Measurements from ENCODE around the gene PAIP2B.

DNA sequence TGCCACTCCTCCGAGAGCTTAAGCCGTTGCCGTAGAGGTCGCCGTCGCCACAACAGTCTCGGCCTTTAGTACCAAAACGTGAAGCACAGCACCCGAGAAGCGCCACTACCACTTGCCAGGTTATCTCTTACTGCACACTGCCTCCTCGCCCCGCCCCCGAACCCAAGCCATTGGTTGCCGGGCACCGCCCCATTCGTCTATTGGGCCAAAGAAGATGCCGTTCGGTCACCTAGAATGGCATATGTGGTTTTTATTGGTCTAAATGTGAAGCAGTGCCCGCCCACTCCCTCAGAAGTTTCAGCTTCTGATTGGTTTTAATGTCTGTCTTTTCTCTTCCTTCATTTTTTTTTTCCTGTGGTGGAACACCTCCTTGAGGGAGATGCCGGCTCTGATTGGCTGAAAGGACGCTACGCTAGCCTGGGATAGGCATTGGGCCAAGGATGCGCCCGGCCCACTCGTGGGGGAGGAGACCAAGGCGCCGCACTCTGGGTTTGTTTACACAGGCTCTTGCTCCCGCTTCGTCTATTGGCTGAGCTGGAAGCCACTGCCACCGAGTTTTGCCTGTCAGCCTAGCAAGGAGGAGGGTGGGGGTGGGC, at the start of gene PAIP2B:
- TF ChIP-seq SIN3A (IDR thresholded peaks at IDR 0.05; ENCODE audit: borderline replicate concordance, low read depth, low read length) (no peak; the same call in 1 of the 2 replicates), EP300 (IDR thresholded peaks at IDR 0.05; ENCODE audit: borderline replicate concordance in 1 of 2, low read depth in 1 of 2, low read length in 1 of 2) (no peak), RAD21 (IDR thresholded peaks at IDR 0.05; ENCODE audit: low read length) (no peak; the same call in 1 of the 2 replicates), TCF12 (IDR thresholded peaks at IDR 0.05) (no peak)
- TF ChIP-seq, protein P1, sequence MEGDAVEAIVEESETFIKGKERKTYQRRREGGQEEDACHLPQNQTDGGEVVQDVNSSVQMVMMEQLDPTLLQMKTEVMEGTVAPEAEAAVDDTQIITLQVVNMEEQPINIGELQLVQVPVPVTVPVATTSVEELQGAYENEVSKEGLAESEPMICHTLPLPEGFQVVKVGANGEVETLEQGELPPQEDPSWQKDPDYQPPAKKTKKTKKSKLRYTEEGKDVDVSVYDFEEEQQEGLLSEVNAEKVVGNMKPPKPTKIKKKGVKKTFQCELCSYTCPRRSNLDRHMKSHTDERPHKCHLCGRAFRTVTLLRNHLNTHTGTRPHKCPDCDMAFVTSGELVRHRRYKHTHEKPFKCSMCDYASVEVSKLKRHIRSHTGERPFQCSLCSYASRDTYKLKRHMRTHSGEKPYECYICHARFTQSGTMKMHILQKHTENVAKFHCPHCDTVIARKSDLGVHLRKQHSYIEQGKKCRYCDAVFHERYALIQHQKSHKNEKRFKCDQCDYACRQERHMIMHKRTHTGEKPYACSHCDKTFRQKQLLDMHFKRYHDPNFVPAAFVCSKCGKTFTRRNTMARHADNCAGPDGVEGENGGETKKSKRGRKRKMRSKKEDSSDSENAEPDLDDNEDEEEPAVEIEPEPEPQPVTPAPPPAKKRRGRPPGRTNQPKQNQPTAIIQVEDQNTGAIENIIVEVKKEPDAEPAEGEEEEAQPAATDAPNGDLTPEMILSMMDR (IDR thresholded peaks at IDR 0.05) = no peak
- TF ChIP-seq, protein P2, sequence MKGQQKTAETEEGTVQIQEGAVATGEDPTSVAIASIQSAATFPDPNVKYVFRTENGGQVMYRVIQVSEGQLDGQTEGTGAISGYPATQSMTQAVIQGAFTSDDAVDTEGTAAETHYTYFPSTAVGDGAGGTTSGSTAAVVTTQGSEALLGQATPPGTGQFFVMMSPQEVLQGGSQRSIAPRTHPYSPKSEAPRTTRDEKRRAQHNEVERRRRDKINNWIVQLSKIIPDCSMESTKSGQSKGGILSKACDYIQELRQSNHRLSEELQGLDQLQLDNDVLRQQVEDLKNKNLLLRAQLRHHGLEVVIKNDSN (IDR thresholded peaks at IDR 0.05; ENCODE audit: borderline replicate concordance, low read depth) = no peak
- TF ChIP-seq, protein P3, sequence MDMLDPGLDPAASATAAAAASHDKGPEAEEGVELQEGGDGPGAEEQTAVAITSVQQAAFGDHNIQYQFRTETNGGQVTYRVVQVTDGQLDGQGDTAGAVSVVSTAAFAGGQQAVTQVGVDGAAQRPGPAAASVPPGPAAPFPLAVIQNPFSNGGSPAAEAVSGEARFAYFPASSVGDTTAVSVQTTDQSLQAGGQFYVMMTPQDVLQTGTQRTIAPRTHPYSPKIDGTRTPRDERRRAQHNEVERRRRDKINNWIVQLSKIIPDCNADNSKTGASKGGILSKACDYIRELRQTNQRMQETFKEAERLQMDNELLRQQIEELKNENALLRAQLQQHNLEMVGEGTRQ (IDR thresholded peaks at IDR 0.05; ENCODE audit: borderline replicate concordance, low read depth, low read length) = no peak; the same call in 1 of the 2 replicates
